HG03066 (cell line): ENCODE data around the gene MAFG.

Experiments used
- ATAC-seq: cut with Tn5 transposase; IDR thresholded peaks from one replicate; pipeline ENCODE4 v1.9.1; 2021; ENCODE audit warnings: low read depth; ENCODE audit not compliant: unreplicated experiment

Gene MAFG

DNA sequence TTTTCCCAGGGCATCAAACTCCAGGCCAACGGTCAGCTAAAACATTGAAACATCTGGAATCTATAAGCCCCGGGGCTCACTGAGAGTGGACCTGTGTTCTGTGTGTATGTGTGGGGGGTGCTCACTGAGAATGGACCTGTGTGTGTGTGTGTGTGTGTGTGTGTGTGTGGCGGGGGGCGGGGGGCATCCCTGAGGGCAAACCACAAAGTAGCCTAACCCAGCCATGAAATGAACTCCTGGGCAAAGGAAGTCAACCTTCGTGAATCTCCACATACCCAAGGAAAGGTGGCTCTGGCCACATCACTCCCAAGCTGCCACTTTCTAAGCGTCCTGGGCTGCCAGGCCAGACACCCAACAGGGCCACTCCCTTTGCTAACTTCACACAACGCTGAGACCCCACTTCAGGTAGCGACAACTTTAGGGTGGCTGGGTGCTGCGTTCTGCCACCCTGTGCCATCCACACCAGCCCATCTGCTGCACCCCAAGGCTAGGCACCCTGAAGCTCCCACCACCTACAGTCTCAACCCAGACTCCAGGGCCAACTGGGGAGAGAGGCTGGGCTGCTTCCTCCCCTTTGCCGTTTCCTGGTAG is 1.6 kb downstream of the MAFG start:
- ATAC-seq = no peak

GRCh38 chr17:81924557-81925532 is 2.7 kb downstream of the MAFG start:
- ATAC-seq = no peak

DNA sequence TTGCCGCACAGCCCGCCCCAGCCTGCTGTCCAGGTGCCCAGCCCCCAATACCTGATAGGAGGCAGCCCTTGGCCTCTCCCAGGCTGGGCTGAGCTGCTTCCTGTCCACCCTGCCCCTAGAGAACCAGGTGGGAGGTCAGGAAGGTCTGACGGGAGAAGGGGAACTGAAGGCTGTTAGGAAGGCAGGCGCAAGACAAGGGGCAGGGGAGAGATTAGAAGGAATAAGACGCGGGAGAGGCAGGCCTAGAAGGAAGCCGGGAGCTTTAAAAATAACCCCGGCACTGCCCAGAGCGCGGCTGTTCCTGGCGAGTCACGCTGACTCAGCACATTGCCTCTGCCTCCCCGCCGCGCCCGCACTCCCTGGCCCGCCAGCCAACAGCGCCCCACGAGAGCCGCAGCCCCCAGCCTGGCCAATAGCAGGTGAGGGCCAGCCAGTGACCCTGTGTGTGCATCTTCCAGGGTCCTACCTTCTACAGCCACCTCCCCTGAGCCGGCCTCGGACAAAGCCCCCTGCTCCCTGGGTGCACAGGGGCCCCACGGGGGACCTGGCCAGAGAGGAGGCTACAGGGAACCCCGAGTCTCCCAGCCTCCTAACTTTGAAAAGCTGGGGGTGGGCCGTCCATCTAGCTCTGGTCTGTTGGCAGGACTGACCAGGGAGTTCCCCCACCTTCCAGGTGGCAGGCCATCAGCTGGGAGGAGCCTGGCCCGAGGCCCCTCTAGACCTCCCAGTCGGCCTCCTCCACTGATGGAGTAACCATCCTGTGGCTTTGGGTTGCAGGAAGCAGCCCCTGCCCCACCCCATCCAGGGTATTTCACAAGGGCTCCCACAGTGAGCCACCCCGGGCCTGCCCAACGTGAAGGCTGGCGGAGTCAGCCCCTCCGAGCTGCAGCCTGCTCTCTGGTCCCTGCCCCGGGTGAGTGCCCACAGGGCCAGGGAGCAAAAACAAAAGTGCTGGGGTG is 4.0 kb downstream of the MAFG start:
- ATAC-seq = no peak

DNA sequence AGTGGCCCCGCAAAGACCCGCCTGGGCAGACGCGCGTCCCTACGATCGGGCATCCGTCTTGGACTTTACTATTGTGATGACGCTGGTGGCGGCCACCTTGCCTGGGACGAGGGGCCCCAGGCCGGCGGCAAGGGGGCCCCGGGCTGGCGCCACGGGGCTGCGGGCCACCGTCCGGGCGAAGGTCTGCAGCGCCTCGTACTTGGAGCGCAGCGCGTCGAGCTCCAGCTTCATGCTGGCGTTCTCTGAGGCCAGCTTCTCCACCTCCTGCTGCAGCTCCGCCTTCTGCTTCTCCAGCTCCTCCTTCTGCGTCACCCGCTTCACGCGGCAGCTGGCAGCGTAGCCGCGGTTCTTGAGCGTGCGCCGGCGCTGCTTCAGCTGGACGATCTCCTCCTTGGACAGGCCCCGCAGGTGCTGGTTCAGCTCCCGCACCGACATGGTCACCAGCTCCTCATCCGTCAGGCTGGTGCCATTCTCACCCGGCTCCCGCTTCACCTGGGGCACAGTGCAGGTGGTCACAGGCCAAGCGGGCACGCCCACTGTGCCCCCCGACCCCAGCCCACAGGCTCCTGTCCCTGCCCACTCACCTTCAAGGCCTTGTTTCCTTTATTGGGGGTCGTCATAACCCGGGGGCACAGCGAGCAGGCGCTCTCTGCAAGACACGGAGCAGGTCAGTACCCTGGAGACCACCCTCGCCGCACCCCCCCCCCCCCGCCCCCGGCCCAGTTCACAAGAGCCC is 4.8 kb downstream of the MAFG start:
- ATAC-seq = no peak

GRCh38 chr17:81921996-81922565 is 5.5 kb downstream of the MAFG start:
- ATAC-seq = no peak

DNA sequence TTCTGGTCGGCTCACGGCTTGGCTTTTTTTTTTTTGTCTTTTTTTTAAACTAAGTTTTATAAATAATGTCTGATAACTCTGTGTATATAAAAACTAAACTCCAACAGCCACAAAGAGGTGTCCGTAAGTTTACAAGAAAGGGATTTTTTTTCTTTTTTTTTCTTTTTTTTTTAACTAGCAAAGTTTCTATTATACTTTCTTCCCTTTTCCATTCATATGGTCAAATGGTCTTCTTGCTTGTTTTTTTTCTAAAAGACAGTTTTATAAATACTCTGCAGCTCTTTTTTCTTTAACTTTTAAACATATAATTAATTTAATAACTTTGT is 6.0 kb downstream of the MAFG start:
- no peak for ATAC-seq

- ATAC-seq = no peak
These were observed 6.7 kb downstream of the MAFG start for GRCh38 chr17:81920612-81921536.

GRCh38 chr17:81918832-81919545 is 8.5 kb downstream of the MAFG start:
- ATAC-seq = no peak

- peak; percentile 30 for ATAC-seq
These were observed 9.2 kb downstream of the MAFG start for GRCh38 chr17:81918333-81918669.

DNA sequence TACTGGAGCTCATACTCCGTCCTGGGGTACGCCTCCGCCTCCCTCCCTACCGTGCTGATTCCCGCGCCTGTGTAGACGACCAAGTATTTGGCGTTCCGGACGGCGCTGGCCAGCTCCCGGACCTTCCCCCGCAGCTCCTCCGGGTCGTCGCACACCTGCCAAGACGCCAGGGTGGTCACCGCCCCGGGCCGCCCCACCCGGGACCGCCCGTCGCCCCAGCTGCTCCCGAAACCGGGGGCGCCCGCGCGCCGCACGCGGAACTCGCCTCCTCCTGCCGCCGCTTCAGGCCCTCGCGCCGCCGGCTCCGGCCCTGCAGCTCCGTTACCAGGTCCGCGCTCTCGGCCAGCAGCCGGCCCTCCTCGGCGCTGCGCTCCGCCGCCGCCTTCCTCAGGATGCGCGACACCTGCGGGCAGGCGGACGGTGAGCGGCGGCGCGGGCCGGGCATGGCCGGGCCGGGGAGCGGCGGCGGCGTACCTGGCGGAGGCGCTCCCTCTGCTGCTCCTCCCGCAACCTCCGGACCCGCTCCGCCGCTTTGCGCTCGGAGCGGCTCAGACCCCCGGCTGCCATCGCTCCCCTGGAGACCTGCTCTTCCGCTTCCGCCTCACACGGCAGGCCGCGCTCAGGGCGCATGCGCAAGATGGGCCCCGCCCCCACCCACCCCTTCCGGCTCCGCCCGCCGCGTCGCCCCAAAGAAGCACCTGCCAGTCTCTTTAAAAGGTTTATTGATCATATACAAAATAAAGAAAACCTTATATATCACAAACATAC is 9.8 kb downstream of the MAFG start, which contains the start of gene SIRT7:
Gene SIRT7, minus strand, starts transcription at position 612 of the 768 bp plus-strand sequence. Its CDS starts 45 bp downstream, at position 567.
- peak; percentile 69 for ATAC-seq

GRCh38 chr17:81916234-81917001 is 11.1 kb downstream of the MAFG start:
- no peak for ATAC-seq

GRCh38 chr17:81915331-81915730 is 12.2 kb downstream of the MAFG start:
- no peak for ATAC-seq

GRCh38 chr17:81914103-81914850 is 13.3 kb downstream of the MAFG start:
- ATAC-seq = no peak

GRCh38 chr17:81913394-81914102 is 14.0 kb downstream of the MAFG start:
- ATAC-seq = no peak
